Parathyroid adenoma (tissue), 2 donors: Measurements from ENCODE around the gene PSMC6.

ENCODE experiments used
- H2AFZ ChIP-seq: fragments of 300-600 bp; sonication (generic); one replicate; pipeline ENCODE4 v1.7.0; 2017; ENCODE audit warnings: antibody characterized with exemption, mild to moderate bottlenecking
- H3K27ac ChIP-seq: fragments of 300-600 bp; sonication (generic); one replicate; pipeline ENCODE4 v1.7.0; 2017
- H3K27me3 ChIP-seq: fragments of 300-600 bp; sonication (generic); one replicate; pipeline ENCODE4 v1.7.0; 2017; ENCODE audit warnings: low read length; ENCODE audit not compliant: control insufficient read depth, insufficient read depth
- H3K36me3 ChIP-seq: fragments of 300-600 bp; sonication (generic); one replicate; pipeline ENCODE4 v1.7.0; 2017; ENCODE audit warnings: low read length; ENCODE audit not compliant: control insufficient read depth, insufficient read depth
- H3K4me1 ChIP-seq: fragments of 300-600 bp; sonication (generic); one replicate; pipeline ENCODE4 v1.7.0; 2017; ENCODE audit warnings: control low read depth
- H3K4me2 ChIP-seq: fragments of 300-600 bp; sonication (generic); one replicate; pipeline ENCODE4 v1.7.0; 2017; ENCODE audit warnings: low read length
- H3K4me3 ChIP-seq: fragments of 300-600 bp; sonication (generic); one replicate; pipeline ENCODE4 v1.7.0; 2017; ENCODE audit warnings: low read depth, low read length
- H3K79me2 ChIP-seq: fragments of 300-600 bp; sonication (generic); one replicate; pipeline ENCODE4 v1.7.0; 2017; ENCODE audit warnings: control low read depth
- H3K9ac ChIP-seq: fragments of 300-600 bp; sonication (generic); one replicate; pipeline ENCODE4 v1.7.0; 2017; ENCODE audit warnings: mild to moderate bottlenecking
- H3K9me3 ChIP-seq: fragments of 300-600 bp; sonication (generic); one replicate; pipeline ENCODE4 v1.7.0; 2017; ENCODE audit warnings: low read length; ENCODE audit not compliant: control insufficient read depth
- CTCF ChIP-seq: fragments of 300-600 bp; sonication (generic); IDR thresholded peaks from one replicate; pipeline ENCODE4 v1.7.0; 2017; ENCODE audit warnings: antibody characterized with exemption, mild to moderate bottlenecking
- donor health status: primary hyperparathyroidism.

Gene PSMC6

GRCh38 chr14:52695481-52696091 is 11.4 kb upstream of the PSMC6 start, which contains the start of gene ERO1A:
Gene ERO1A (minus strand): TSS chr14:52695558. CDS start chr14:52695481, 77 bp downstream.
- no peaks in the 10 kb centered on the region for H3K36me3 ChIP-seq
- TF ChIP-seq CTCF = no peak
- no peaks in the 10 kb centered on the region for H3K4me1 ChIP-seq
- peak within 1 kb of the TSS; percentile 97 for H2AFZ ChIP-seq
- peak within 1 kb of the TSS; percentile 68 for H3K4me2 ChIP-seq
- H3K79me2 ChIP-seq = peaks cover 17% of the 10 kb centered on the region
- peak within 1 kb of the TSS; percentile 96 for H3K27ac ChIP-seq
- no peaks in the 10 kb centered on the region for H3K27me3 ChIP-seq
- peak within 1 kb of the TSS; percentile 94 for H3K9ac ChIP-seq
- H3K4me3 ChIP-seq = peak within 1 kb of the TSS; percentile 90
- H3K9me3 ChIP-seq = no peaks in the 10 kb centered on the region

- no peaks in the 10 kb centered on the region for H3K79me2 ChIP-seq
- no peak for TF ChIP-seq CTCF
- H3K4me3 ChIP-seq = no peak overlapping the region
- no peak overlapping the region for H3K27ac ChIP-seq
- no peak overlapping the region for H3K9ac ChIP-seq
- H2AFZ ChIP-seq = peak overlapping the region; percentile 54
- no peaks in the 10 kb centered on the region for H3K9me3 ChIP-seq
- no peak overlapping the region for H3K4me2 ChIP-seq
- no peaks in the 10 kb centered on the region for H3K27me3 ChIP-seq
- H3K36me3 ChIP-seq = no peaks in the 10 kb centered on the region
- no peaks in the 10 kb centered on the region for H3K4me1 ChIP-seq
These were observed 6.3 kb upstream of the PSMC6 start for GRCh38 chr14:52700701-52701172.

GRCh38 chr14:52701223-52701622 is 5.8 kb upstream of the PSMC6 start:
- no peak overlapping the region for H3K4me2 ChIP-seq
- no peak overlapping the region for H3K27ac ChIP-seq
- no peaks in the 10 kb centered on the region for H3K36me3 ChIP-seq
- no peaks in the 10 kb centered on the region for H3K4me1 ChIP-seq
- no peak overlapping the region for H3K9ac ChIP-seq
- no peaks in the 10 kb centered on the region for H3K27me3 ChIP-seq
- peak overlapping the region; percentile 54 for H2AFZ ChIP-seq
- no peaks in the 10 kb centered on the region for H3K9me3 ChIP-seq
- H3K79me2 ChIP-seq = no peaks in the 10 kb centered on the region
- no peak for TF ChIP-seq CTCF
- H3K4me3 ChIP-seq = no peak overlapping the region

- Histone ChIP-seq H3K4me1 (peaks cover 9% of the 10 kb centered on the region), H2AFZ (no peak overlapping the region), H3K9ac (no peak overlapping the region), H3K4me3 (no peak overlapping the region), H3K36me3 (no peaks in the 10 kb centered on the region), H3K79me2 (peaks cover 14% of the 10 kb centered on the region), H3K4me2 (no peak overlapping the region), H3K27me3 (no peaks in the 10 kb centered on the region), H3K9me3 (no peaks in the 10 kb centered on the region), H3K27ac (no peak overlapping the region)
- TF ChIP-seq CTCF = no peak
These were observed 3.8 kb upstream of the PSMC6 start for GRCh38 chr14:52703225-52703624.

GRCh38 chr14:52703664-52704063 is 3.3 kb upstream of the PSMC6 start:
- TF ChIP-seq CTCF = no peak
- Histone ChIP-seq H3K79me2 (peaks cover 15% of the 10 kb centered on the region), H3K4me1 (peaks cover 12% of the 10 kb centered on the region), H3K36me3 (no peaks in the 10 kb centered on the region), H3K27ac (no peak overlapping the region), H3K27me3 (no peaks in the 10 kb centered on the region), H2AFZ (no peak overlapping the region), H3K4me3 (no peak overlapping the region), H3K9ac (no peak overlapping the region), H3K4me2 (no peak overlapping the region), H3K9me3 (no peaks in the 10 kb centered on the region)
